Adrenal gland (tissue), 12 donors: ENCODE results near the gene TTC22. TPM values are rescaled to one million over a fixed set of nuclear protein-coding genes. Genes with fewer than 3 reads are reported as not detected.

ENCODE experiments used
- DNase-seq, 7 donors: peaks; one replicate each; pipeline ENCODE4 v3.0.0-alpha.2; 2019 to 2020
- H3K27ac ChIP-seq, 5 donors: fragments of 200-600 bp; sonication (generic) in 4 of 5; 1 replicate in 3 of 5; 2 replicates in 2 of 5; pipeline versions ENCODE4 v1.5.1 to v1.8.0; 2016 to 2020; ENCODE audit warnings: mild to moderate bottlenecking in 1 of 5
- H3K27me3 ChIP-seq: fragments of 200-600 bp; 2 replicates; pipeline ENCODE4 v1.8.0; 2021
- H3K36me3 ChIP-seq, 2 donors: fragments of 200-600 bp; replicated peaks in 1 of 2; 1 replicate in 1 of 2; 2 replicates in 1 of 2; pipeline versions ENCODE4 v1.5.1 to v1.8.0; 2018 to 2022
- H3K4me1 ChIP-seq, 2 donors: fragments of 200-600 bp; replicated peaks in 1 of 2; 1 replicate in 1 of 2; 2 replicates in 1 of 2; pipeline versions ENCODE4 v1.5.1 to v1.8.0; 2018 to 2021
- H3K4me3 ChIP-seq, 4 donors: fragments of 200-600 bp; sonication (generic) in 3 of 4; one replicate each; pipeline ENCODE4 v1.5.1; 2016 to 2018
- H3K9me3 ChIP-seq, 3 donors: fragments of 200-600 bp; sonication (generic) in 1 of 3; replicated peaks in 1 of 3; 1 replicate in 2 of 3; 2 replicates in 1 of 3; pipeline versions ENCODE4 v1.5.1 to v1.8.0; 2016 to 2021
- POLR2A ChIP-seq, 2 donors: fragments of 450-650 bp; IDR thresholded peaks; one replicate each; pipeline ENCODE4 v1.6.1; 2017; ENCODE audit warnings: antibody characterized with exemption in 2 of 2, mild to moderate bottlenecking in 2 of 2, moderate library complexity in 1 of 2
- WGBS, 4 donors: extraction: QIAGEN DNeasy Blood & Tissue Kit in 2 of 4; methylation state at CpG; one replicate each; pipeline versions ENCODE4 v1.1.5 to v1.1.7; 2013 to 2017; 5-methylcytosine and 5-hydroxymethylcytosine counted together
- intact Hi-C, 2 donors: fragments of 100-400 bp; cut with DNase I; formaldehyde crosslinking; loops; one replicate each; pipeline versions ENCODE4 v1.14.1 to v1.15.0; 2022 to 2023
- polyA plus RNA-seq, 3 donors: library from polyadenylated mRNA; stranded (reverse); fragments of 200-250 nt in 2 of 3; fragments of 350-450 nt in 1 of 3; fragmentation: Illumina TruSeq in 1 of 3; extraction: RNeasy Lipid Tissue Mini Kit (QIAGEN cat#74804) in 1 of 3; gene quantifications; one replicate each; pipeline ENCODE4 v1.2.3, GENCODE V29; 2013 to 2014
- total RNA-seq, 9 donors: library from RNA; depleted of rRNA in 4 of 9; stranded (reverse); fragments of >200 nt in 4 of 9; fragments of 120-200 nt in 1 of 9; fragmentation: NEBNext Ultra II Directional in 1 of 9; extraction: Animal tissue kit (Norgen Biotek cat#: 25700) in 1 of 9; gene quantifications; one replicate each; pipeline versions ENCODE4 v1.1.0 to v1.2.4, GENCODE V29; 2013 to 2023
- TF ChIP-seq, protein P1 (sequence below), 6 experiments: fragments of 450-650 bp in 4 of 6; fragments of 200-600 bp in 2 of 6; sonication (generic) in 1 of 6; IDR thresholded peaks; 1 replicate in 5 of 6; 2 replicates in 1 of 6; pipeline versions ENCODE4 v1.5.1 to v1.8.0; 2016 to 2021; ENCODE audit warnings: antibody characterized with exemption in 6 of 6, mild to moderate bottlenecking in 2 of 6, moderate library complexity in 1 of 6
- donor health status: healthy with polysubstance abuse.
- donor health status: Bipolar disorder and iron deficiency.
- donor health status: DM: yes; HTN: yes; CAD: no.
- donor health status: DM: no; HTN: no; CAD: no.
- donor health status: DM: no; HTN: no; CAD: no.
- donor health status: DM: yes; HTN: yes; CAD: no.

TTC22 gene
- total and polyA plus RNA-seq, 12 donors = 0.09 to 2.3 (median 1.7) TPM

DNA sequence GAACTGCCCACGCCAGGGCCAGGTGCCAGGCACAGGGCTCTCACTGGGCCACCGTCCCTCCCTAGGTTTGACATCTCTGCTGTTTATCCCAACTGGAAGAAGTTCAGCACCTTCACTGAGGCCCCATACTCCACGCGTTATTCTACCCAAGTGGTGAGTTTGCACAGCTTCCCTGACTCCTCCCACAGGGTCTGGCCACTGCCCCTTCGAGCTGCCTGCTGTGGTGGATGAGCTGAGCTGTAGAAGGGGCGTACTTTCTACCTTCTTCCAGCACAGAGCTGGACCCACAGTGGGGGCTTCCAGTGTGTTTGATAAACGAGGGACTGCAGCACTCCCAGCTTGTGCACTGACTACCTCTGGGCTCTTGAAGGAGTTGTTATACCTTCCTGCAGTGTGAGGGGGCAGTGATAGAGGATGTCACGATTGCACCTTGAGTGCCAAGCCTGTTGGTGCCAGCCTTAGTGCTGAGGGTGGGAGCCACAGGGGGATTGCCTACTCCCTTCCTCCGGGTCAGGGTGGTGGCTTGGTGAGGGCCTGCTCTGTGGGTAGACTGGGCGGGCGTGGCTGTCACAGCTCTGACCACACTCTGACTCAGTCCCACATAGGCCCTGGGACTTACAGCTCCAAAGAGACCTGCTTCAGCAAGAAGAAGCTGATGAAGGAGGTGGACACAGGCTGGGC, 5.9 kb upstream of the TTC22 start:
- 81 to 89% (median 83%) methylated on average over 9 to 11 of the region's 11 CpGs for WGBS, 4 donors
- peak in 2 of 7 donors; percentile 17 to 33 for DNase-seq
- intact Hi-C loops = loop anchor here (2.0 to 10.0 kb wide), 3 partner anchors 134 to 312 kb away; no protein-coding TSS in a partner anchor

DNA sequence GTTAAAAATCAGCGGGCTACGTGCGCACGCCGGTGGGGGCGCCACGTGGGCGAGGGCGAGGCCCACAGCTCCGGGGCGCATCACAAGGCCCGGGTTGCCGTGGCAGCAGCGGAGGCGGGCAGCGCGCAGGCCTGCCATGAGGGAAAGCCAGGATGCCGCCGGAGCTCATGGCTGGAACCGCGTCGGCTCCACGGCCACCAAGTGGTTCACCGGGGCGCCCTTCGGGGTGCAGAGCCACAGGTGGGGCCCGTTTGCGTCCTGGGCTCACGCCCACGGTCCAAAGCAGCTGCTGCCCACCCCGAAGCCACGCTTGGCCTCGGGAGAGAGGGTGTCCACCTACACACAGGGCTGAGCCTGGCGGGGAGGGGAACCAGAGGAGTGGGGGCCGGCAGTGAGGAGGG, 4.9 kb upstream of the TTC22 start:
- Histone ChIP-seq H3K27ac (no peak overlapping the region), H3K4me1 (peaks cover 10 to 21% of the 10 kb centered on the region in 2 donors), H3K9me3 (no peaks in the 10 kb centered on the region), H3K27me3 (no peaks in the 10 kb centered on the region), H3K4me3 (no peak overlapping the region), H3K36me3 (no peaks in the 10 kb centered on the region)
- TF ChIP-seq, protein P1, sequence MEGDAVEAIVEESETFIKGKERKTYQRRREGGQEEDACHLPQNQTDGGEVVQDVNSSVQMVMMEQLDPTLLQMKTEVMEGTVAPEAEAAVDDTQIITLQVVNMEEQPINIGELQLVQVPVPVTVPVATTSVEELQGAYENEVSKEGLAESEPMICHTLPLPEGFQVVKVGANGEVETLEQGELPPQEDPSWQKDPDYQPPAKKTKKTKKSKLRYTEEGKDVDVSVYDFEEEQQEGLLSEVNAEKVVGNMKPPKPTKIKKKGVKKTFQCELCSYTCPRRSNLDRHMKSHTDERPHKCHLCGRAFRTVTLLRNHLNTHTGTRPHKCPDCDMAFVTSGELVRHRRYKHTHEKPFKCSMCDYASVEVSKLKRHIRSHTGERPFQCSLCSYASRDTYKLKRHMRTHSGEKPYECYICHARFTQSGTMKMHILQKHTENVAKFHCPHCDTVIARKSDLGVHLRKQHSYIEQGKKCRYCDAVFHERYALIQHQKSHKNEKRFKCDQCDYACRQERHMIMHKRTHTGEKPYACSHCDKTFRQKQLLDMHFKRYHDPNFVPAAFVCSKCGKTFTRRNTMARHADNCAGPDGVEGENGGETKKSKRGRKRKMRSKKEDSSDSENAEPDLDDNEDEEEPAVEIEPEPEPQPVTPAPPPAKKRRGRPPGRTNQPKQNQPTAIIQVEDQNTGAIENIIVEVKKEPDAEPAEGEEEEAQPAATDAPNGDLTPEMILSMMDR (IDR thresholded peaks at IDR 0.05) = no peak
- no peak for TF ChIP-seq POLR2A (IDR thresholded peaks at IDR 0.05)
- intact Hi-C loops = loop anchor here (2.0 to 10.0 kb wide), 3 partner anchors 133 to 311 kb away; no protein-coding TSS in a partner anchor
- DNase-seq = peak in 1 of 7 donors; percentile 58
- 52 to 79% (median 77%) methylated on average over 16 to 35 of the region's 35 CpGs for WGBS, 4 donors

More for the DNA sequence above, 5.9 kb upstream of the TTC22 start:
- no peak overlapping the region for H3K27ac ChIP-seq
- no peaks in the 10 kb centered on the region for H3K36me3 ChIP-seq
- TF ChIP-seq, protein P1 (IDR thresholded peaks at IDR 0.05) = no peak
- peaks cover 10 to 11% of the 10 kb centered on the region in 2 donors for H3K4me1 ChIP-seq
- H3K4me3 ChIP-seq = no peak overlapping the region
- H3K27me3 ChIP-seq = no peaks in the 10 kb centered on the region
- H3K9me3 ChIP-seq = no peaks in the 10 kb centered on the region

DNA sequence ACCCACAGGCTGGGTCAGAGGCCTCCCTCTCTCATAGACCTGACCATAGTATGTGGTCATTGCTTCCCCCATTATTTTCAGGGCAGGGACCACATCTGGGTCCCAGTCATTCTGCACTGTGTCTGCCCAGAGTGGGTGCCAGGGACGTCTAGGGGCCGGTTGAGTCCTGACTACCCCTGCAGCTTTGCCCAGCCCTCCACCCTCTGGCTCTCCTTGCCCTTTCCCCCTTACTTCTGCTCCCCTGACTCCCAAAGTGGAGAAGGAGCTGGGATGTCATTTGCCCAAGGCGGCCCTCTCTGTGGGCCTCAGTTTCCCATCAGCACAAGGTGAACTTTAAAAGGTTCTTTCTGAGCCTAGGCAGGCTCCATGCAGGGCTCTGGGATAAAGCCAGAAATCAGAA, 4.3 kb upstream of the TTC22 start:
- no peak overlapping the region for H3K4me3 ChIP-seq
- no peaks in the 10 kb centered on the region for H3K36me3 ChIP-seq
- no peak for DNase-seq
- intact Hi-C loops = loop anchor here (5.0 to 10.0 kb wide), 2 partner anchors 133 to 311 kb away; no protein-coding TSS in a partner anchor
- H3K4me1 ChIP-seq = peaks cover 10 to 25% of the 10 kb centered on the region in 2 donors
- H3K27ac ChIP-seq = peak overlapping the region in 2 of 5 donors; percentile 68 to 86
- no peaks in the 10 kb centered on the region for H3K9me3 ChIP-seq
- H3K27me3 ChIP-seq = no peaks in the 10 kb centered on the region
- 87 to 100% (median 91%) methylated on average over 1 to 3 of the region's 3 CpGs for WGBS, 4 donors
- no peak for TF ChIP-seq POLR2A (IDR thresholded peaks at IDR 0.05)
- TF ChIP-seq, protein P1 (IDR thresholded peaks at IDR 0.05) = no peak

DNA sequence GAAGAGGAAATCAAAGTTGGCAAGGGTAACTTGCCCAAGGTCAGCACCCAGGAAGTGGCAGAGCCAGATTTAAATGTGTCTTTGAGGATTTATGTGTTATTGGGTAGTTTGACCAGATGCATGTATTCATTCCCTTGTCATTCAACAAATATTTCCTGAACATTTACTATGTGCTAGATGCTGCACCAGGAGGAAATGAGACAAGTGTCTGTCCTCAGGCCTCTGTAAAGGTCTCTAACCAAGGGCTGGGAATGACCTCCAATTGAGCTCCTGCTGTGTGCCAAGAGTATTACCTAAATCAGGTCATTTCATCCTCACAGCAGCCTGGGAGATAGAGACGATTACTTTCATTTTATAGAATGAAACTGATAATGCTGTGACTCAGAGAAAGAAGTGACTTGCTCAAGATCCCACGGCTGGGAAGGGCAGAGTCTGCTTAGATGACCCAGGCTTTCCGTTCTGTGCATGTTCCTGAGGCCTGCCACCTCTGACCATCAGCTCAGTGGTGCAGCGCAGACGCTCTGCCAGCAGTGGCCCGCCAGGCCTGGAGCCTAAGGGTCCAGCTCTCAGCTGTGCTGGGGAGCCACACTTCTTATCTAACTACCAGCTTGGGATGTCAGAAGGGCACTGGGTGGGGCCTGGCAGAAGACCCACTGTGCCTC, 3.5 kb upstream of the TTC22 start:
- WGBS, 4 donors = 50 to 69% (median 66%) methylated on average over 3 to 6 of the region's 6 CpGs

More for the DNA sequence above, 3.5 kb upstream of the TTC22 start:
- DNase-seq = peak in 6 of 7 donors; percentile 47 to 66 (median 52)
- no peak for TF ChIP-seq POLR2A (IDR thresholded peaks at IDR 0.05)
- TF ChIP-seq, protein P1 (IDR thresholded peaks at IDR 0.05) = no peak
- Histone ChIP-seq H3K27me3 (no peaks in the 10 kb centered on the region), H3K36me3 (no peaks in the 10 kb centered on the region), H3K4me1 (peaks cover 10 to 25% of the 10 kb centered on the region in 2 donors), H3K4me3 (no peak overlapping the region), H3K27ac (peak overlapping the region; percentile 20 to 86 (median 52)), H3K9me3 (no peaks in the 10 kb centered on the region)
- intact Hi-C loops = loop anchor here (5.0 to 10.0 kb wide), 2 partner anchors 132 to 310 kb away; no protein-coding TSS in a partner anchor
